Right ventricle myocardium superior (tissue), 1 donor: ENCODE measurements around the gene MAGEL2. TPM values are rescaled to one million over a fixed set of nuclear protein-coding genes. Genes with fewer than 3 reads are reported as not detected.

Experiments
- ATAC-seq: fragments of 200-7000 bp; cut with Tn5 transposase; one replicate; pipeline ENCODE4 v1.9.1; 2020; ENCODE audit warnings: mild to moderate bottlenecking; ENCODE audit not compliant: poor library complexity
- DNase-seq: peaks from one replicate; pipeline ENCODE4 v3.0.0-alpha.2; 2020
- intact Hi-C: fragments of 100-400 bp; cut with DNase I; formaldehyde crosslinking; loops from one replicate; pipeline ENCODE4 v1.11.2; 2022
- long read RNA-seq: library from polyadenylated mRNA; unstranded; transcript quantifications from one replicate; pipeline ENCODE4 v2.0.0, GENCODE V29; 2021
- total RNA-seq: library from RNA; stranded (reverse); fragmentation: NEBNext Ultra II Directional; extraction: Animal tissue kit (Norgen Biotek cat#: 25700); gene quantifications from one replicate; pipeline ENCODE4 v1.2.1, GENCODE V29; 2021
- donor health status: DM: no; HTN: yes; CAD: no; lungs with severe emphysema.

The MAGEL2 gene
- total RNA-seq: not detected
- long read RNA-seq: 0 reads

- DNase-seq (peak; percentile 38), ATAC-seq (no peak)
- intact Hi-C loops: no loop called here
Measured at GRCh38 chr15:23647421-23648370, at the start of gene MAGEL2. MAGEL2 (minus strand) TSS chr15:23647867; CDS start chr15:23647742, 125 bp downstream.

- no peak for DNase-seq
- intact Hi-C loops: no loop called here
- ATAC-seq: no peak
Measured at GRCh38 chr15:23695282-23695681, 47.6 kb upstream of the MAGEL2 start.

- intact Hi-C loops: no loop called here
- ATAC-seq (no peak), DNase-seq (no peak)
Measured at GRCh38 chr15:23694592-23694991, 46.9 kb upstream of the MAGEL2 start.

- ATAC-seq (peak; percentile 82), DNase-seq (peak; percentile 58)
- intact Hi-C loops: no loop called here
Measured at GRCh38 chr15:23690450-23690852, 42.8 kb upstream of the MAGEL2 start.

- intact Hi-C loops: no loop called here
- DNase-seq: no peak
- ATAC-seq: no peak
Measured at GRCh38 chr15:23690015-23690414, 42.3 kb upstream of the MAGEL2 start.

- peak; percentile 73 for DNase-seq
- intact Hi-C loops: no loop called here
- ATAC-seq: peak; percentile 87
Measured at GRCh38 chr15:23687143-23687470, 39.4 kb upstream of the MAGEL2 start, which contains the start of gene NDN. NDN (minus strand) TSS chr15:23687305; CDS start chr15:23687217, 88 bp downstream.

GRCh38 chr15:23686466-23687142 is 38.9 kb upstream of the MAGEL2 start:
- DNase-seq: no peak
- peak; percentile 60 for ATAC-seq
- intact Hi-C loops: no loop called here

- ATAC-seq: no peak
- intact Hi-C loops: no loop called here
- no peak for DNase-seq
Measured at GRCh38 chr15:23671481-23671880, 23.8 kb upstream of the MAGEL2 start.

- DNase-seq: no peak
- intact Hi-C loops: no loop called here
- ATAC-seq: no peak
Measured at GRCh38 chr15:23670970-23671369, 23.3 kb upstream of the MAGEL2 start.

GRCh38 chr15:23663232-23663631 is 15.6 kb upstream of the MAGEL2 start:
- intact Hi-C loops: no loop called here
- ATAC-seq: no peak
- no peak for DNase-seq

GRCh38 chr15:23648920-23649515 is 1.4 kb upstream of the MAGEL2 start:
- intact Hi-C loops: no loop called here
- DNase-seq (peak; percentile 47), ATAC-seq (no peak)

- DNase-seq (no peak), ATAC-seq (no peak)
- intact Hi-C loops: no loop called here
Measured at GRCh38 chr15:23647001-23647295, 719 bp downstream of the MAGEL2 start.

- ATAC-seq: no peak
- intact Hi-C loops: no loop called here
- no peak for DNase-seq
Measured at GRCh38 chr15:23646165-23647000, 1.3 kb downstream of the MAGEL2 start.

GRCh38 chr15:23645371-23646164 is 2.1 kb downstream of the MAGEL2 start:
- DNase-seq: no peak
- intact Hi-C loops: no loop called here
- ATAC-seq: no peak

GRCh38 chr15:23644829-23645228 is 2.8 kb downstream of the MAGEL2 start:
- ATAC-seq (no peak), DNase-seq (no peak)
- intact Hi-C loops: loop anchor here (5.0 kb wide), 1 partner anchor 232 kb away; no protein-coding TSS in a partner anchor

GRCh38 chr15:23642413-23643044 is 5.1 kb downstream of the MAGEL2 start:
- ATAC-seq (peak; percentile 77), DNase-seq (peak; percentile 52)
- intact Hi-C loops: loop anchor here (5.0 kb wide), 1 partner anchor 235 kb away; no protein-coding TSS in a partner anchor

GRCh38 chr15:23634181-23634580 is 13.5 kb downstream of the MAGEL2 start:
- no peak for ATAC-seq
- DNase-seq: no peak
- intact Hi-C loops: no loop called here
